Measurements from ENCODE around the gene RAB13. TPM values are rescaled to one million over a fixed set of nuclear protein-coding genes. Genes with fewer than 3 reads are reported as not detected.

The RAB13 gene
- total and polyA plus RNA-seq, 2 of the 4 experiments (the other 2 are of a cell fraction): 42.3 to 249 TPM

GRCh38 chr1:153937331-153937730, 48.8 kb downstream of the RAB13 start:
- Histone ChIP-seq H3K9me1 (ENCODE audit: insufficient read depth, low read length) (peaks cover 3% of the 10 kb centered on the region; the same call in 1 of the 2 replicates), H4K20me1 (ENCODE audit: insufficient read depth, low read length) (no peaks in the 10 kb centered on the region), H3K79me1 (ENCODE audit: low read depth in 1 of 2, low read length in 2 of 2) (peaks cover 0 to 12% of the 10 kb centered on the region in 2 experiments; a peak in 1 of 4 replicates), H3K27ac (ENCODE audit: insufficient read depth, low read length) (no peak overlapping the region), H3K56ac (ENCODE audit: extremely low read depth, insufficient read depth, low read length) (no peak overlapping the region), H2AK9ac (replicated peaks; ENCODE audit: low read depth, low read length, poor library complexity) (no peak overlapping the region), H3K4ac (ENCODE audit: low read depth, low read length) (no peak overlapping the region), H3K9me3 (ENCODE audit: control insufficient read depth, insufficient read depth, low read length) (no peaks in the 10 kb centered on the region), H3K36me3 (ENCODE audit: control insufficient read depth, insufficient read depth, low read length) (peaks cover 81% of the 10 kb centered on the region), H3K14ac (replicated peaks; ENCODE audit: low read depth, low read length) (no peak overlapping the region), H2BK20ac (ENCODE audit: low read depth, low read length) (no peak overlapping the region), H3K23ac (ENCODE audit: low read depth, low read length) (no peak overlapping the region), H2AK5ac (ENCODE audit: low read depth, low read length) (no peak overlapping the region), H4K5ac (ENCODE audit: low read depth, low read length) (no peak overlapping the region), H4K8ac (ENCODE audit: low read depth in 2 of 2, low read length in 2 of 2) (no peak overlapping the region), H3K18ac (ENCODE audit: low read depth, low read length) (no peak overlapping the region), H3K4me3 (ENCODE audit: insufficient read depth, low read depth, low read length) (no peak overlapping the region), H3K27me3 (ENCODE audit: control insufficient read depth, insufficient read depth, low read length) (no peaks in the 10 kb centered on the region), H3K4me2 (ENCODE audit: low read depth, low read length) (no peak overlapping the region), H2AFZ (replicated peaks; ENCODE audit: low read length, poor library complexity) (no peak overlapping the region), H2BK120ac (ENCODE audit: low read depth, low read length) (no peak overlapping the region), H2BK15ac (ENCODE audit: low read depth, low read length) (no peak overlapping the region), H3K9ac (ENCODE audit: low read depth, low read length) (no peak overlapping the region), H2BK5ac (ENCODE audit: low read depth, low read length, poor library complexity, severe bottlenecking) (no peak overlapping the region), H3K4me1 (ENCODE audit: control insufficient read depth, insufficient read depth, low read length) (no peaks in the 10 kb centered on the region), H4K91ac (ENCODE audit: insufficient read depth, low read depth, low read length) (no peak overlapping the region)
- intact Hi-C loops (cut with micrococcal nuclease): no loop called here
- 98% methylated on average over 7 of the region's 10 CpGs; no CpG with 5 or more reads in 1 of the 2 experiments for WGBS, 2 experiments (ENCODE audit: extremely low coverage in 2 of 2, insufficient read length in 1 of 2)
- POLR2A ChIA-PET (ENCODE audit: unreplicated experiment): no interaction called here
- CTCF ChIA-PET: no interaction called here
- DNase-seq: no peak
- dilution Hi-C loops (cut with HindIII; ENCODE audit: low sequenced_read_pairs, unreplicated experiment): no loop called here
- in situ Hi-C loops (cut with MboI; ENCODE audit: low sequenced_read_pairs): no loop called here
- TF ChIP-seq RCOR1 (IDR thresholded peaks at IDR 0.05; ENCODE audit: insufficient replicate concordance, low read length) (no peak), CHD1 (IDR thresholded peaks at IDR 0.05; ENCODE audit: low read depth, low read length) (no peak), RFX5 (IDR thresholded peaks at IDR 0.05; ENCODE audit: low read depth, low read length) (no peak), MAFK (IDR thresholded peaks at IDR 0.05; ENCODE audit: low read depth, low read length) (no peak), CTCF (conservative IDR thresholded peaks at IDR 0.05; ENCODE audit: low read depth, low read length) (no peak), RAD21 (IDR thresholded peaks at IDR 0.05; ENCODE audit: low read length) (no peak), MAZ (IDR thresholded peaks at IDR 0.05; ENCODE audit: borderline replicate concordance, low read depth, low read length) (no peak), BHLHE40 (IDR thresholded peaks at IDR 0.05; ENCODE audit: low read depth, low read length) (no peak), SMC3 (IDR thresholded peaks at IDR 0.05; ENCODE audit: low read depth, low read length) (no peak), POLR2A (IDR thresholded peaks at IDR 0.05; ENCODE audit: low read depth, low read length) (no peak), NFE2L2 (IDR thresholded peaks at IDR 0.05; ENCODE audit: low read depth, low read length) (no peak), MXI1 (IDR thresholded peaks at IDR 0.05; ENCODE audit: borderline replicate concordance, low read depth, low read length) (no peak)
- TF ChIP-seq, protein P1, sequence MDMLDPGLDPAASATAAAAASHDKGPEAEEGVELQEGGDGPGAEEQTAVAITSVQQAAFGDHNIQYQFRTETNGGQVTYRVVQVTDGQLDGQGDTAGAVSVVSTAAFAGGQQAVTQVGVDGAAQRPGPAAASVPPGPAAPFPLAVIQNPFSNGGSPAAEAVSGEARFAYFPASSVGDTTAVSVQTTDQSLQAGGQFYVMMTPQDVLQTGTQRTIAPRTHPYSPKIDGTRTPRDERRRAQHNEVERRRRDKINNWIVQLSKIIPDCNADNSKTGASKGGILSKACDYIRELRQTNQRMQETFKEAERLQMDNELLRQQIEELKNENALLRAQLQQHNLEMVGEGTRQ (IDR thresholded peaks at IDR 0.05; ENCODE audit: low read depth, low read length): no peak
- no peak for ATAC-seq (ENCODE audit: low read depth)
- BruUV-seq (replicated peaks): no TSS peak
